Cardiac muscle cell (in vitro differentiated cells and primary cell): ENCODE measurements around the gene SREK1IP1. TPM values are rescaled to one million over a fixed set of nuclear protein-coding genes. Genes with fewer than 3 reads are reported as not detected.

Experiments
- DNase-seq, 2 donors: peaks; one replicate each; pipeline versions ENCODE4 v3.0.0 to v3.0.0-alpha.2; 2010 to 2017; ENCODE audit warnings: low read depth in 1 of 2, low spot score in 1 of 2
- H3K27ac ChIP-seq: fragments of 200-600 bp; sonication (generic); 2 replicates; pipeline ENCODE4 v1.5.1; 2016
- H3K27me3 ChIP-seq: fragments of 200-600 bp; sonication (generic); 2 replicates; pipeline ENCODE4 v1.6.0; 2016; ENCODE audit warnings: control low read depth
- H3K36me3 ChIP-seq: fragments of 200-600 bp; sonication (generic); 2 replicates; pipeline ENCODE4 v1.5.1; 2016; ENCODE audit warnings: control low read depth
- H3K4me1 ChIP-seq: fragments of 200-600 bp; sonication (generic); 2 replicates; pipeline ENCODE4 v1.8.1; 2017; ENCODE audit warnings: low read depth, mild to moderate bottlenecking, mixed run types
- H3K4me3 ChIP-seq: fragments of 200-600 bp; sonication (generic); 2 replicates; pipeline ENCODE4 v1.5.1; 2016; ENCODE audit warnings: mild to moderate bottlenecking
- H3K9me3 ChIP-seq: fragments of 200-600 bp; sonication (generic); 2 replicates; pipeline ENCODE4 v1.5.1; 2017; ENCODE audit warnings: low read depth, mild to moderate bottlenecking, control low read depth
- CTCF ChIP-seq: IDR thresholded peaks from 2 replicates; pipeline ENCODE4 v1.5.1; 2012; ENCODE audit warnings: low read depth, mild to moderate bottlenecking, low read length
- polyA plus RNA-seq: library from polyadenylated mRNA; unstranded; fragments of >200 nt; fragmentation: Nextera tagmentation; extraction: Ambion mirVana; gene quantifications from 2 replicates; pipeline ENCODE4 v1.2.1, GENCODE V29; 2016
- total RNA-seq: library from RNA; depleted of rRNA; stranded (reverse); fragments of >200 nt; gene quantifications from 2 replicates; pipeline ENCODE4 v1.2.3, GENCODE V29; 2016

SREK1IP1 gene
- total and polyA plus RNA-seq, 2 experiments from 2014 or later: 4.9 to 22.4 TPM

GRCh38 chr5:64691291-64691690 is 77.2 kb downstream of the SREK1IP1 start:
- Histone ChIP-seq H3K9me3 (peaks cover 2% of the 10 kb centered on the region), H3K4me3 (peak overlapping the region; percentile 44), H3K36me3 (no peaks in the 10 kb centered on the region), H3K4me1 (no peaks in the 10 kb centered on the region), H3K27ac (no peak overlapping the region), H3K27me3 (no peaks in the 10 kb centered on the region)
- TF ChIP-seq CTCF: no peak
- peak in 1 of 2 donors; percentile 7 for DNase-seq

GRCh38 chr5:64690417-64691151 is 77.9 kb downstream of the SREK1IP1 start, which contains the start of gene SHISAL2B:
Gene SHISAL2B, plus strand, starts transcription at chr5:64690503. Its CDS starts 121 bp downstream, at chr5:64690624.
- Histone ChIP-seq H3K27me3 (no peaks in the 10 kb centered on the region), H3K27ac (no peak within 1 kb of the TSS), H3K36me3 (no peaks in the 10 kb centered on the region), H3K4me3 (peak within 1 kb of the TSS; percentile 44), H3K4me1 (no peaks in the 10 kb centered on the region), H3K9me3 (peaks cover 1% of the 10 kb centered on the region)
- DNase-seq: peak; percentile 35 to 61
- TF ChIP-seq CTCF: no peak

GRCh38 chr5:64690104-64690416 is 78.4 kb downstream of the SREK1IP1 start:
- DNase-seq: no peak
- TF ChIP-seq CTCF: no peak
- H3K27ac ChIP-seq: no peak overlapping the region
- H3K27me3 ChIP-seq: no peaks in the 10 kb centered on the region
- H3K36me3 ChIP-seq: no peaks in the 10 kb centered on the region
- H3K9me3 ChIP-seq: no peaks in the 10 kb centered on the region
- no peaks in the 10 kb centered on the region for H3K4me1 ChIP-seq
- peak overlapping the region; percentile 44 for H3K4me3 ChIP-seq

GRCh38 chr5:64688965-64689364 is 79.5 kb downstream of the SREK1IP1 start:
- Histone ChIP-seq H3K27me3 (no peaks in the 10 kb centered on the region), H3K4me3 (no peak overlapping the region), H3K27ac (no peak overlapping the region), H3K4me1 (no peaks in the 10 kb centered on the region), H3K9me3 (no peaks in the 10 kb centered on the region), H3K36me3 (no peaks in the 10 kb centered on the region)
- TF ChIP-seq CTCF: no peak
- no peak for DNase-seq

GRCh38 chr5:64688391-64688790 is 80.1 kb downstream of the SREK1IP1 start:
- Histone ChIP-seq H3K36me3 (no peaks in the 10 kb centered on the region), H3K27ac (no peak overlapping the region), H3K4me3 (no peak overlapping the region), H3K4me1 (no peaks in the 10 kb centered on the region), H3K9me3 (no peaks in the 10 kb centered on the region), H3K27me3 (no peaks in the 10 kb centered on the region)
- DNase-seq: no peak
- no peak for TF ChIP-seq CTCF

DNA sequence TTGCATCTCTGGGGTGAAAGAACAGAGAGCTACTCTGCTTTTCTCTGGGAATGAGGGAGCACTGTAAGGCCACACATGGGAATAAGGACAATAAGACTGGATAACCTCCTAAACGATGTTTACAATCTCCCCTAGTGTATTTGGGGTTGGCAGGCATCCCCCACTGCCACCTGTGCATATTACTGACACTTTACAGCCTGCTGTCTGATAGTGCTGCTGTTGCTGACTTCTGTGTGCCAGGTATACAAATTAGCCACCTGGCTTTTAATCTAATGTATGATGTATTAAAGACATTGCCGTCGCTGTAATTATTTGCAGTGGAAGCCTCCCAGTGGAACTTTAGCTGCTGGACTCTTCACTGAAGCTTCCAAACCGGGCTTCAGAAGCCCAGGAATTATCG is 82.6 kb downstream of the SREK1IP1 start:
- H3K27me3 ChIP-seq: no peaks in the 10 kb centered on the region
- TF ChIP-seq CTCF: no peak

More for the DNA sequence above, 82.6 kb downstream of the SREK1IP1 start:
- no peak for DNase-seq
- Histone ChIP-seq H3K9me3 (no peaks in the 10 kb centered on the region), H3K27ac (no peak overlapping the region), H3K36me3 (no peaks in the 10 kb centered on the region), H3K4me1 (no peaks in the 10 kb centered on the region), H3K4me3 (no peak overlapping the region)
